Endothelial cell of umbilical vein (primary cell): Measurements from ENCODE around the gene CHP1. TPM values are rescaled to one million over a fixed set of nuclear protein-coding genes. Genes with fewer than 3 reads are reported as not detected.

ENCODE experiments used
- BruUV-seq: library from RNA; stranded (reverse); fragments of 400-500 nt; replicated peaks from 2 replicates; lab custom pipeline; 2021; lab: Mats Ljungman, UMichigan
- CTCF ChIA-PET: fragments of 300-600, 350-600 bp; sonication (Branson Sonifier 250); formaldehyde crosslinking; loops from one replicate; lab custom pipeline; 2021; ENCODE audit warnings: antibody characterized with exemption, inconsistent platforms; lab: Charles Lee
- POLR2A ChIA-PET: fragments of 300-600, 350-600 bp; sonication (Branson Sonifier 250); formaldehyde crosslinking; loops from one replicate; lab custom pipeline; 2021; ENCODE audit warnings: antibody characterized with exemption, inconsistent platforms; lab: Charles Lee
- DNase-seq: peaks from one replicate; pipeline ENCODE4 v3.0.0-alpha.2; 2011; ENCODE audit warnings: low read depth, low spot score
- FAIRE-seq: peaks from 2 replicates; lab custom pipeline; 2011; peaks lifted over from hg19 to GRCh38; lab: Jason Lieb, UNC
- H2AFZ ChIP-seq: 2 replicates; pipeline ENCODE4 v1.6.0; 2012; ENCODE audit warnings: low read depth, low read length, control low read depth, inconsistent platforms
- H3K27ac ChIP-seq: 2 replicates; pipeline ENCODE4 v1.5.1; 2011; ENCODE audit warnings: low read depth, mild to moderate bottlenecking, control low read depth, low read length, moderate library complexity; ENCODE audit not compliant: insufficient read depth
- H3K27me3 ChIP-seq, 2 experiments: 2 replicates each; pipeline versions ENCODE4 v1.6.0 to v1.6.1; 2011; ENCODE audit warnings: low read length in 2 of 2, mixed read lengths in 1 of 2; ENCODE audit not compliant: control insufficient read depth in 2 of 2, insufficient read depth in 2 of 2
- H3K36me3 ChIP-seq, 2 experiments: 2 replicates in 1 of 2; 3 replicates in 1 of 2; pipeline ENCODE4 v1.5.1; 2011; ENCODE audit warnings: low read length in 2 of 2, mild to moderate bottlenecking in 1 of 2, moderate library complexity in 1 of 2; ENCODE audit not compliant: control insufficient read depth in 2 of 2, insufficient read depth in 2 of 2; ENCODE audit errors: extremely low read depth in 1 of 2
- H3K4me1 ChIP-seq: 3 replicates; pipeline ENCODE4 v1.5.1; 2011; ENCODE audit warnings: mild to moderate bottlenecking, low read length; ENCODE audit not compliant: control insufficient read depth, insufficient read depth; ENCODE audit errors: extremely low read depth
- H3K4me2 ChIP-seq: 2 replicates; pipeline ENCODE4 v1.6.1; 2011; ENCODE audit warnings: low read length, control low read depth, mixed read lengths; ENCODE audit not compliant: insufficient read depth
- H3K4me3 ChIP-seq, 3 experiments: fragments of 200-600 bp in 1 of 3; sonication (generic), shearing (Covaris generic) in 1 of 3; replicated peaks in 1 of 3; 2 replicates each; pipeline ENCODE4 v1.5.1; 2011 to 2016; ENCODE audit warnings: control low read depth in 3 of 3, low read length in 3 of 3, mild to moderate bottlenecking in 2 of 3, inconsistent platforms in 1 of 3, low read depth in 1 of 3, moderate library complexity in 1 of 3; ENCODE audit not compliant: insufficient read depth in 1 of 3
- H3K79me2 ChIP-seq: 2 replicates; pipeline ENCODE4 v1.6.0; 2012; ENCODE audit warnings: low read length, inconsistent platforms; ENCODE audit not compliant: control insufficient read depth, insufficient read depth
- H3K9ac ChIP-seq: replicated peaks from 2 replicates; pipeline ENCODE3; 2011; ENCODE audit warnings: low read length, control low read depth; ENCODE audit not compliant: insufficient read depth; ENCODE audit errors: extremely low read depth
- H3K9me1 ChIP-seq: replicated peaks from 3 replicates; pipeline ENCODE4 v1.6.0; 2011; ENCODE audit warnings: mild to moderate bottlenecking, low read length; ENCODE audit not compliant: control insufficient read depth, insufficient read depth; ENCODE audit errors: extremely low read depth
- H3K9me3 ChIP-seq: replicated peaks from 2 replicates; pipeline ENCODE4 v1.5.1; 2012; ENCODE audit warnings: low read length, inconsistent platforms; ENCODE audit not compliant: control insufficient read depth, insufficient read depth
- H4K20me1 ChIP-seq: replicated peaks from 2 replicates; pipeline ENCODE3; 2011; ENCODE audit warnings: mild to moderate bottlenecking, low read length; ENCODE audit not compliant: control insufficient read depth, insufficient read depth; ENCODE audit errors: extremely low read depth
- EZH2 ChIP-seq: IDR thresholded peaks from 2 replicates; pipeline ENCODE4 v1.6.1; 2012; ENCODE audit warnings: borderline replicate concordance, low read depth, mild to moderate bottlenecking, moderate library complexity, low read length, inconsistent platforms; ENCODE audit not compliant: severe bottlenecking
- FOS ChIP-seq: IDR thresholded peaks from 2 replicates; pipeline ENCODE4 v1.6.1; 2011; ENCODE audit warnings: mild to moderate bottlenecking, low read length, moderate library complexity, borderline replicate concordance; ENCODE audit not compliant: insufficient read depth
- GATA2 ChIP-seq: IDR thresholded peaks from 2 replicates; pipeline ENCODE4 v1.7.0; 2011; ENCODE audit warnings: low read depth, mild to moderate bottlenecking, moderate library complexity, mixed read lengths, low read length; ENCODE audit not compliant: insufficient read length, insufficient read depth
- JUN ChIP-seq: IDR thresholded peaks from 2 replicates; pipeline ENCODE4 v1.6.1; 2011; ENCODE audit warnings: borderline replicate concordance, low read depth; ENCODE audit not compliant: insufficient read length, insufficient read depth
- MYC ChIP-seq: IDR thresholded peaks from one replicate; pipeline ENCODE4 v1.6.1; 2011; ENCODE audit warnings: mild to moderate bottlenecking, low read depth, low read length
- POLR2A ChIP-seq: IDR thresholded peaks from 2 replicates; pipeline ENCODE4 v1.6.1; 2012; ENCODE audit warnings: low read depth, mild to moderate bottlenecking, control low read depth, low read length
- POLR2AphosphoS5 ChIP-seq: IDR thresholded peaks from 2 replicates; pipeline ENCODE4 v1.6.1; 2012; ENCODE audit warnings: low read depth, mild to moderate bottlenecking, control low read depth, low read length, moderate library complexity; ENCODE audit not compliant: insufficient read depth
- dilution Hi-C: fragments of 300-500 bp; cut with MboI; formaldehyde crosslinking; loops from one replicate; pipeline ENCODE4 v1.15.0; 2019; ENCODE audit warnings: low sequenced_read_pairs; ENCODE audit not compliant: extremely low pct_ligation_motif_present
- intact Hi-C: fragments of 100-400 bp; cut with micrococcal nuclease; formaldehyde crosslinking; loops from one replicate; pipeline ENCODE4 v1.10.0; 2022
- polyA plus RNA-seq, 4 experiments: library from polyadenylated mRNA; depleted of rRNA in 3 of 4; stranded (reverse) in 3 of 4; unstranded in 1 of 4; fragments of >200 nt; gene quantifications; 2 replicates each; pipeline versions ENCODE4 v1.2.1 to v1.2.3, GENCODE V29; 2011 to 2012; ENCODE audit warnings: missing spikeins in 1 of 4
- total RNA-seq: library from RNA; stranded (reverse); gene quantifications from 2 replicates; pipeline ENCODE4 v1.2.3, GENCODE V29; 2021
- TF ChIP-seq, protein P1 (sequence below), 2 donors: IDR thresholded peaks; 1 replicate in 1 of 2; 2 replicates in 1 of 2; pipeline ENCODE4 v1.5.1; 2011; ENCODE audit warnings: low read length in 2 of 2, mild to moderate bottlenecking in 2 of 2, moderate library complexity in 2 of 2, control low read depth in 1 of 2, inconsistent platforms in 1 of 2, low read depth in 1 of 2; ENCODE audit not compliant: insufficient read depth in 1 of 2; ENCODE audit errors: extremely low read depth in 1 of 2
- TF ChIP-seq, protein P2 (sequence below): IDR thresholded peaks from 2 replicates; pipeline ENCODE4 v1.6.1; 2011; ENCODE audit not compliant: insufficient read depth, insufficient read length

The CHP1 gene
- total and polyA plus RNA-seq, 2 donors (not counting 3 experiments of a cell fraction or from before 2014, with no cell fraction given): 49.1 to 96.2 TPM

DNA sequence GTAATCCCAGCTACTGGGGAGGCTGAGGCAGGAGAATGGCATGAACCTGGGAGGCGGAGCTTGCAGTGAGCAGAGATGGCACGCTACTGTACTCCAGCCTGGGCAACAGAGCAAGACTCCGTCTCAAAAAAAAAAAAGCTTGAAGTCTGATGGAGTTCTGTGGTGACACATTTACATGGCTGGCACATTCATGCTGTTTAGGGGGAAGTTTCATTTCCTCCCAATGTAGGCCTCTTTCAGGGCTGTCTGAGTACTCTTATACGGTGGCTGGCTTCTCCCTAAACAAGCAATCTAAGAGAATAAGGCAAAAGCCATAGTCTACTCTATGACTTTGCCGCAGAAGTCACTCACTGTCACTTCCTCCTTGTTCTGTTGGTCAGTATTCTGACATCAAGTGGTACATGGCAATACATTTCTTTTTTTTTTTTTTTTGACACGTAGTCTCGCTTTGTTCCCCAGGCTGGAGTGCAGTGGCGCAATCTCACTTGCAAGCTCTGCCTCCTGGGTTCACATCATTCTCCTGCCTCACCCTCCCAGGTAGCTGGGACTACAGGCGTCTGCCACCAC is 60.1 kb downstream of the CHP1 start:
- BruUV-seq: no TSS peak
- intact Hi-C loops: no loop called here
- TF ChIP-seq, protein P1, sequence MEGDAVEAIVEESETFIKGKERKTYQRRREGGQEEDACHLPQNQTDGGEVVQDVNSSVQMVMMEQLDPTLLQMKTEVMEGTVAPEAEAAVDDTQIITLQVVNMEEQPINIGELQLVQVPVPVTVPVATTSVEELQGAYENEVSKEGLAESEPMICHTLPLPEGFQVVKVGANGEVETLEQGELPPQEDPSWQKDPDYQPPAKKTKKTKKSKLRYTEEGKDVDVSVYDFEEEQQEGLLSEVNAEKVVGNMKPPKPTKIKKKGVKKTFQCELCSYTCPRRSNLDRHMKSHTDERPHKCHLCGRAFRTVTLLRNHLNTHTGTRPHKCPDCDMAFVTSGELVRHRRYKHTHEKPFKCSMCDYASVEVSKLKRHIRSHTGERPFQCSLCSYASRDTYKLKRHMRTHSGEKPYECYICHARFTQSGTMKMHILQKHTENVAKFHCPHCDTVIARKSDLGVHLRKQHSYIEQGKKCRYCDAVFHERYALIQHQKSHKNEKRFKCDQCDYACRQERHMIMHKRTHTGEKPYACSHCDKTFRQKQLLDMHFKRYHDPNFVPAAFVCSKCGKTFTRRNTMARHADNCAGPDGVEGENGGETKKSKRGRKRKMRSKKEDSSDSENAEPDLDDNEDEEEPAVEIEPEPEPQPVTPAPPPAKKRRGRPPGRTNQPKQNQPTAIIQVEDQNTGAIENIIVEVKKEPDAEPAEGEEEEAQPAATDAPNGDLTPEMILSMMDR (IDR thresholded peaks at IDR 0.05; ENCODE audit: extremely low read depth in 1 of 2, insufficient read depth in 1 of 2, low read depth in 1 of 2, low read length in 2 of 2): no peak
- TF ChIP-seq FOS: no peak
- no peak for TF ChIP-seq POLR2A
- TF ChIP-seq MYC: no peak
- TF ChIP-seq EZH2: no peak
- Histone ChIP-seq H3K4me1 (no peaks in the 10 kb centered on the region), H3K27ac (no peak overlapping the region), H3K4me3 (no peak overlapping the region), H3K9ac (no peak overlapping the region), H2AFZ (no peak overlapping the region), H3K9me1 (no peaks in the 10 kb centered on the region), H3K27me3 (no peaks in the 10 kb centered on the region), H3K79me2 (peaks cover 39% of the 10 kb centered on the region), H3K36me3 (peaks cover 12 to 15% of the 10 kb centered on the region in 2 experiments), H4K20me1 (no peaks in the 10 kb centered on the region), H3K4me2 (no peak overlapping the region), H3K9me3 (no peaks in the 10 kb centered on the region)
- dilution Hi-C loops: no loop called here
- DNase-seq: no peak
- ChIA-PET POLR2A (no interaction called here), CTCF (no interaction called here)
- FAIRE-seq: no peak

DNA sequence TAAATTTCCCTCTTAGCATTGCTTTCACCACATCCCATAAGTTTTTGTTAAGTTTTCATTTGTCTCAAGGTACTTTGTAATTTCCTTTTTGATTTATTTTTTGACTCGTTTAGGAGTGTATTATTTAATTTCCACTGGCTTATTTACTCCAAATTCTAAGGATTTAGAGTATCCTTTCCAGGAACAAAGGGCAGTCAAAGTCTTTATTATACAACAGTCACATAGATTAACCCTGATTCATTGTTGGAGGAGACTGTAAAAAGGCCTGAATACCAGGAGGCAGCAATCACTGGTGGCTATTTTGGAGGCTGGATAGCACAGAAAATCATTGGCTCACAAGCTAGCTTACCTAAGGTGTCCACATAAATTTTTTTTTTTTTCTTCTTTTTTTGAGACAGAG is 61.5 kb downstream of the CHP1 start:
- TF ChIP-seq JUN (no peak), MYC (no peak), EZH2 (no peak), POLR2AphosphoS5 (no peak), GATA2 (no peak), FOS (no peak), POLR2A (no peak)
- TF ChIP-seq, protein P1 (IDR thresholded peaks at IDR 0.05; ENCODE audit: extremely low read depth in 1 of 2, insufficient read depth in 1 of 2, low read depth in 1 of 2, low read length in 2 of 2): no peak
- TF ChIP-seq, protein P2, sequence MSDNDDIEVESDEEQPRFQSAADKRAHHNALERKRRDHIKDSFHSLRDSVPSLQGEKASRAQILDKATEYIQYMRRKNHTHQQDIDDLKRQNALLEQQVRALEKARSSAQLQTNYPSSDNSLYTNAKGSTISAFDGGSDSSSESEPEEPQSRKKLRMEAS: no peak
- no TSS peak for BruUV-seq
- no peak overlapping the region for H3K4me3 ChIP-seq
- no peaks in the 10 kb centered on the region for H4K20me1 ChIP-seq
- POLR2A ChIA-PET: no interaction called here
- H3K4me2 ChIP-seq: no peak overlapping the region
- no peaks in the 10 kb centered on the region for H3K27me3 ChIP-seq
- FAIRE-seq (no peak), DNase-seq (no peak)
- H2AFZ ChIP-seq: no peak overlapping the region
- H3K9me1 ChIP-seq: no peaks in the 10 kb centered on the region
- peaks cover 11 to 12% of the 10 kb centered on the region in 2 experiments for H3K36me3 ChIP-seq
- H3K9ac ChIP-seq: no peak overlapping the region
- CTCF ChIA-PET: no interaction called here
- no peak overlapping the region for H3K27ac ChIP-seq
- no peaks in the 10 kb centered on the region for H3K4me1 ChIP-seq
- no peaks in the 10 kb centered on the region for H3K9me3 ChIP-seq
- dilution Hi-C loops (no loop called here), intact Hi-C loops (no loop called here)
- H3K79me2 ChIP-seq: peaks cover 28% of the 10 kb centered on the region
